ENCODE data around the gene TMEM17.
"Not testable (repeated sequence)": the region's sequence is repeated elsewhere in the genome, so short reads cannot be mapped to it uniquely, and the experiment has no call there.

TMEM17 gene

GRCh38 chr2:62505750-62506420 is at the start of gene TMEM17:
Gene TMEM17 (minus strand): TSS chr2:62506195. CDS start chr2:62506129, 66 bp downstream.
- peak; percentile 72 for DNase-seq

GRCh38 chr2:62554440-62554839 is 48.4 kb upstream of the TMEM17 start:
- no peak for DNase-seq

- DNase-seq = no peak
These were observed 44.5 kb upstream of the TMEM17 start for GRCh38 chr2:62550461-62550860.

GRCh38 chr2:62547854-62548253 is 41.9 kb upstream of the TMEM17 start:
- no peak for DNase-seq

GRCh38 chr2:62545261-62545660 is 39.3 kb upstream of the TMEM17 start:
- no peak for DNase-seq

- DNase-seq = no peak
These were observed 34.6 kb upstream of the TMEM17 start for GRCh38 chr2:62540408-62541168.

GRCh38 chr2:62539606-62540407 is 33.8 kb upstream of the TMEM17 start:
- DNase-seq = no peak

- no peak for DNase-seq
These were observed 32.8 kb upstream of the TMEM17 start for GRCh38 chr2:62538756-62539155.

GRCh38 chr2:62537814-62538213 is 31.8 kb upstream of the TMEM17 start:
- DNase-seq = no peak

GRCh38 chr2:62536873-62537547 is 31.0 kb upstream of the TMEM17 start:
- no peak for DNase-seq

- not testable (repeated sequence) for DNase-seq
These were observed 29.5 kb upstream of the TMEM17 start for GRCh38 chr2:62535521-62535920.

GRCh38 chr2:62531594-62531993 is 25.6 kb upstream of the TMEM17 start:
- no peak for DNase-seq

- DNase-seq = no peak
These were observed 23.8 kb upstream of the TMEM17 start for GRCh38 chr2:62529758-62530157.

GRCh38 chr2:62527478-62528210 is 21.6 kb upstream of the TMEM17 start:
- no peak for DNase-seq

GRCh38 chr2:62526531-62527381 is 20.8 kb upstream of the TMEM17 start:
- DNase-seq = no peak

GRCh38 chr2:62525549-62526269 is 19.7 kb upstream of the TMEM17 start:
- no peak for DNase-seq

GRCh38 chr2:62524293-62524941 is 18.4 kb upstream of the TMEM17 start:
- DNase-seq = no peak

GRCh38 chr2:62521061-62521460 is 15.1 kb upstream of the TMEM17 start:
- not testable (repeated sequence) for DNase-seq

- DNase-seq = no peak
These were observed 6.4 kb upstream of the TMEM17 start for GRCh38 chr2:62512384-62512783.

GRCh38 chr2:62511636-62512035 is 5.6 kb upstream of the TMEM17 start:
- no peak for DNase-seq
